Left kidney (tissue), 2 donors: Measurements from ENCODE around the gene ANKRD63. TPM values are rescaled to one million over a fixed set of nuclear protein-coding genes. Genes with fewer than 3 reads are reported as not detected.

Experiments
- DNase-seq: peaks from one replicate; pipeline ENCODE4 v3.0.0-alpha.2; 2013
- polyA plus RNA-seq: library from polyadenylated mRNA; unstranded; fragments of 120-200 nt; gene quantifications from one replicate; pipeline ENCODE4 v1.2.1, GENCODE V29; 2013; ENCODE audit not compliant: insufficient read length

Gene ANKRD63
- polyA plus RNA-seq, 1 donor, result 0.17 TPM

DNA sequence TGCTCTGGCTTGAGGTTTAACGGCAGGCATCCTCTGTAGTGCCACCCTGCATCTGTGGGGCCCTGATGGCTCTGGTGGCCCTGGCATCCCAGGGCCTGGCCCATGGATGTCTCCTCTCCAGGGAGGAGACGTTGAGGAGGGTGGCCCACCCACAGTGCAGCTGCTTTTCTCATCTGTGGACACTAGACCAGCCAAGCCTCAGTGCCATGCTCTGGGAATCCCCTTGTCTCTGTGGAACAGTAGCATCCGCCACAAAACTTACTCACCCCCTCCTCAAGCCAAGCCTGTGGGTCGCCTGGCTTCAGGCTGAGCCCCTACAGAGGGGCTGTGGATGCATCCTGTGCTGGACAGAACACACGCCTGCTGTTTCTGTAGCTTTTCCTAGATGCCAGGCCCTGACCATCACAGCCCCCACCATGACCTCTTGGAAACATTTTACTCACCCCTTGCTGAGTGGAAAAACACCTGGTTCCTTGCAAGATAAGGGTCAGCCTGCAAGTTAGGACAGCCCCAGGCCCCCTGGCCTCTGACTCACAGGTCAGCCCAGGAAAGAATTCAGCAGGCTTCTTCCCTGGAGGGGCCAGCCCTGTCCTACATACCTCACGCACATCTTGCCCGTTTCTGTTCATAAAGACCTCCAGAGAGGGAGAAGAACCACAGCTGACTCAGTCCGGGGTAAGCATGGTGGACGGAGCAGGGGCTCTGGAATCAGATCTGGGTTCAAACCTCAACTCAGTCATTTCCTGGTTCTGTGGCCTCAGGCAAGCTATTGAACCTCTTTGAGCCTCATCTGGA, 25.0 kb downstream of the ANKRD63 start:
- DNase-seq, result no peak

DNA sequence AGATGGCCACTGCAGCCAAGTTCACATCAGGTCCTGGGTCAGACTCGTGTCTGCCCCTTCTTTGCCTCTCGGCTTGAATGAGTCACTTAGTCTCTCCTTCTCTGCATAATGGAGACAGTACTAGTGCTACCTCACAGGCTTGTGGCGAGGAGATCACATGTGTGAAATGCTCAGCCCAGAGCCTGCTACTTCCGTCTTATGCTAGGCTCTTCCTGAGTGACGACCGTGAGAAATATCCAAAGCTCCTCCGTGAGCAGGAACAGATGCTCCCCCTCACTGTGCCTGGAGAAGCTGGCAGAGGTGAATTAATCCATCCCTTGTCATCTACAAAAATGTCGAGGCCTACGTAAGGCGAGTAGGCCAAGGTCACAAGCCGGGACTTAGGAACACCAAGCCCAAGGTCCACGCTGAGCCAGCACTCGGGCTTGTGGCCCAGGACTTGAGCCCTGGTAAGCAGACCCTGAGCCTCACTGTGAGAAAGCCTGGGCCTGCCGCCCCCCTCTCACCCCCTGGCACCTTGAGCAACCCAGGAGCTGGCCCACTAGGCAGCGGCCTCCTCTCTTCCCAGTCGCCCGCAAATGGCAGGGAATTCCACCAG, 26.1 kb downstream of the ANKRD63 start:
- no peak for DNase-seq

DNA sequence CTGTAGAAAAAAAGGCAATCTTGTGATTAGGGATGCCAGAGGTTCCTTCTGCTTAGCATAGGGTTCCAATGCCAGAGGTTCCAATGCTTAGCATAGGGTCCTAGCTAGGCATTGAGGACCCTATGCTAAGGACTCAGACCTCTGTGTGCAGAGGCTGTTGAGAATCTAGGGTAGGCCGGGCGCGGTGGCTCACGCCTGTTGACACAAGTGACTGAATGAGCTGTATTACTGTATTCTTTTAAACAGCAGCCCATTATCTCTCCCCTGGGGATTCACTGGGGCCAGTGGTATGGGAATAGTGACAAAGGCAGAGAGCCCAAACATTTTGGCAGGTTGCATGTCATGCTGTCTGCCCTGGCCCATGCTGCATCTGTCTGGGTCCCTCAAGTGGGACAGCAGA, 27.8 kb downstream of the ANKRD63 start:
- no peak for DNase-seq

DNA sequence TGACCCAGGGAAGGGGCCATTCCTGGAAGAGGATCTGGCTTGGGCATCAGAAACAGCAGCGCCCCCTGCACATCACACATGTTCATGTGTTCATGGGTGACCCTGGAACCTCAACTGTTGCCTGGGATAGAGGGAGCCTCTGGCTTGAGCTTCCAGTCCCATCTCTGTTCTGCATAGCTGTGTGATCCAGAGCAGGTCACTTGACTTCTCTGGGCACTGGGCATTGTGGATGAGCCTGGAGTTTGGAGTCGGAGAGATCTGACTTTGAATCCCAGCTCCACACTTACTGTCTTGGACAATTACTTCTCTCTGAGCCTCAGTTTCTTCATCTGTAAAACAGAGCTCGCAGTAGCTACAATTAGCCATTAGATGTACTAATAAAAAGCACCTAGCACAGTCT, 28.4 kb downstream of the ANKRD63 start:
- DNase-seq, result no peak

DNA sequence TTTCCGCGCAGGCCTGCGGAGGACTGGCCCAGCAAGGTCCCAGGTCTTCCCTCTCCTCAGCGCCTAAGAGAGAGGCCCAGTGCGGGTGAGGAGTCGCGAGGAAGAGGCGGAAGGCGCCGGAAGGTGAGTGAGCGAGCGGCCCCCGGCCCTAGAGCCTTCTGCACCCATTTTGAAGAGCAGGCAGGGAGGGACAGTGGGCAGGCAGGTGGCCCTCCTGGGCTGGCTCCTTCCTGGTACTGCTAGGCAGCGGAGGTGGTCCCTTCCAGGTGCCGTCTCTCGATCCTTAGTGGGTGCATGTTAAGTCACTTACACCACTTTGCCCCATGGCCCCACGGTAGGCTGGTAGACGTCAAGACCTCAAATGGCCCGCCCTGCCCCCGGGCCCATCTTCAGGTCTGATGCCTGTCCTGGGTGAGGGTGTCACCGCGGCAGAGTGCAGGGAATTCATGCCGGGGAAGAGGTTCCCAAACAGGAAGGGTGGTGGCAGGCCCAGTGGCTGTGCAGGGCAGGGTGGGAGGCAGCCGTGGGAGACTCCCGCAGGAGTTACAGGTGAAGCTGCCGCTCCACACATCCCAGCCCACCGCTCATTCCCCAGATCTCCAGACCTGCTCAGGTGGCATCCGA, 29.6 kb downstream of the ANKRD63 start:
- no peak for DNase-seq

- no peak for DNase-seq
Measured at GRCh38 chr15:40252438-40253166, 30.3 kb downstream of the ANKRD63 start.

DNA sequence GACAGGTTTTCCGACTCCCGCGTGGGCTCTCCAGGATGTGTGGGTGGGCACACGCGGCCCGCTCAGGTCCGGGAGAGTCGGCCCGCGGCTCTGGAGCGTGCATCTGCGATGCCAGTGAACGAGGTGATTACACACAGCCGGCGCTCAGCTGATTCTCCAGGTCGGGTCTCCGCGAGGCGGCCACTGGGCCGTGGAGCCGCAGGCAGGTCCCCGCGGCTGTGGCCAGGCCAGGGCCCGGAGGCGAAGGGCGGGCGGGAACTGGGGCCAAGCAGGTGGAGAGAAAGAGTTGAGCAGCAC, 30.8 kb downstream of the ANKRD63 start:
- DNase-seq, result no peak

DNA sequence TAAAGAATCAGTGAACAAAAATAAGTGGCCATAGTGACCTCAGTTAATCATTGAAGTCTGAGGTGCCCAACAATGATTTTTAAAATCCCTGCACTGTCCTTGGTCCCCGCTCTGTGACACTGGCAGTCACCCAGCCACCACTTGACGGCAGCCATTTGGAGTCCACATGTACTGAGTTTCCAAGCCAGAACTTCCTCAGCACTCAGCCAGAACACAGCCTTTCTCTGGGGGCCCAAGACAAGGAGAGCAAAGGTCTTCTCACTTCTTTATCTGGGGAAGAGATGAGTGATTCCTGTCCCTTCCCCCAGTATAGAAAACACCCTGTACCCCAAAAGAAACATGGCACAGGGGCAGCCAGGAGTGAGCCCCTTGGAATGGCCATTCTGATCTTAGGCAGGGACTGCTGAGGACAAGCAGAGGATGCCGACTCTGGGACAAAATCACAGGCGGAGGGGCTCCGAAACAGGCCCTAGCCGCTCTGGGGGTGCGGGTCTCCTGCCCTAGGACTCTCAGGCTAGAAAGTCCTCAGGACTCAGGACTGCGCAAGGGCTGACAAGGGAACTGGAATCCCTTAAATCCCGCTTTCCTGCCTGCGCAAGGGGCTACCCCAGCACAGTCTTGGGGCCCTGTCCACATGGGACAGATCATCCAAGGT, 31.3 kb downstream of the ANKRD63 start:
- DNase-seq, result no peak

GRCh38 chr15:40250771-40251483, 31.9 kb downstream of the ANKRD63 start:
- DNase-seq, result no peak

GRCh38 chr15:40250304-40250656, 32.6 kb downstream of the ANKRD63 start:
- no peak for DNase-seq

DNA sequence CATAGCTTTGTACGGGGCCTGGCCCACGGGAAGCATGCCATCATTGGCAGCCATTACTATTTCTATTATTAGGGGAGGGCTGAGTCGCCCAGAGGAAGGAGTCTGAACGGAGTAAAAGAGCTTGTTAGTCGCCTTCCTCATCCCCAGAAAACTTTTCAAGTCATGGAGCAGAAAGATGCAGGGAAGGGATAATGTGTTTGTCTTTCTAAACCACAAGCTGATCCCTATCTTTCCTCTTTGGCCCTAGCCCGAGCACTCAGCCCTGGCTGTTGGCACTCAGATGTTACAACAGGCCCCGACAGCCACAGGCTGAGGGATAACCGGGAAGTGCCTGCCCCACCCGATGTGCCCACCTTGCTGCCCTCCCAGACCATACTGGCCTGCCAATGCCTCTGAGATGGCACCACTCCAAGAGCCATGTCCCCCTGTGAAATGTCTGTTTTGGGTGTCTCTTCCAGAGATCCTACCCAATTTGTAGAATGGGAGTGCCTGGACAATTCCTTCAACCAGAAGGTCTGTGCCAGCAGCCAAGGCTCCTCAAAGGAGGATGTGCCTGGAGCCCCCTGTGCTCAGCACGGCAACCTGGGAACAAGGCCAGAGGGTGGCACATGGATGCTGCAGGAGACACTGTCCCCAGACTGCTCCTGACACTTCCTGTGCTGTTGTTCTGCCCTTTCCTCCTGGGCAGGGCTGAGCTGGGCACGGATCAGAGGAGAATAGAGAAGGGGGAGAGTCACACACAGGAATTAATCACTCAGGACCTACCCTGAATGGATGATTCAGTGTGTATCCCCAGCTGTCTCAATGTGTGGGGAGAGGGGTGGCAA, 33.2 kb downstream of the ANKRD63 start:
- DNase-seq, result no peak

DNA sequence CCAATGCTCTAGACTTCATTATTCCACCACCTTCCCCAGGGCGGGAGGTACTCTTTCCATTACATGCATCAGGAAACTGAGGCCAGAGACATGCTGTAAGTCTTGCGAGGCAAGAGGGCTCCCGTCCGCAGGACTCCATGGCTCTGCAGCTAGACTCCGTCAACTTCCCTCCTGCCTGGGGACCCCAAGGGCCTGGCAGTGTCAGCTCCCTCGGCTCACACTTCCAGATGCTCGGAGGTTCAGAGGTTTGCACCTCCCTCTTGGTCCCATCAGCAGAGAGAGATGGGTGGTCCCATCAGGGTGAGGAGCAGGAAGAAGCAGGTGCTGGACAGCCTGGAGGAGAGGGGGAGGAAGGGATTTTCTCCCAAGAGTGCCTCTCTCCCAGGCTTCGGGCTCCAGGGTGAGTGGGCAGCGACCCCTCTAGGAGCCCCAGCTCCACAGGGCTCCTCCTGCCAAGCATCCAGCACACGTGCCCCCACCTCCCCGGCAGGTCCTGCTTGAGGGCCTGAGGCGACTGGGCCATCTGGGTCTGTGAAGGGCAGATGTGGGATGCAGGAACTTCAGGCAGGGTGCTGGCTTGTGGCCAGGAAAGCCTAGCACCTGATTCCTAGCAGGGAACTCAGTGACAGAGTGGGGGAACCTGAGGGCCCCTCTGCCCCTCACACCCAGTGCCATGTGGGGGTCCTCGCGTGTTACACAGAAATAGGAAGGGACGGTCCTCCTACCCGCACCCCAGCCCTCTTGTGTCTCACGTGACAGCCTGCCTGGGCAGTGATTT, 34.7 kb downstream of the ANKRD63 start:
- DNase-seq, result no peak

GRCh38 chr15:40247406-40247971, 35.4 kb downstream of the ANKRD63 start:
- DNase-seq, result no peak

GRCh38 chr15:40246496-40247280, 36.2 kb downstream of the ANKRD63 start:
- no peak for DNase-seq

GRCh38 chr15:40245666-40246450, 37.0 kb downstream of the ANKRD63 start:
- no peak for DNase-seq

DNA sequence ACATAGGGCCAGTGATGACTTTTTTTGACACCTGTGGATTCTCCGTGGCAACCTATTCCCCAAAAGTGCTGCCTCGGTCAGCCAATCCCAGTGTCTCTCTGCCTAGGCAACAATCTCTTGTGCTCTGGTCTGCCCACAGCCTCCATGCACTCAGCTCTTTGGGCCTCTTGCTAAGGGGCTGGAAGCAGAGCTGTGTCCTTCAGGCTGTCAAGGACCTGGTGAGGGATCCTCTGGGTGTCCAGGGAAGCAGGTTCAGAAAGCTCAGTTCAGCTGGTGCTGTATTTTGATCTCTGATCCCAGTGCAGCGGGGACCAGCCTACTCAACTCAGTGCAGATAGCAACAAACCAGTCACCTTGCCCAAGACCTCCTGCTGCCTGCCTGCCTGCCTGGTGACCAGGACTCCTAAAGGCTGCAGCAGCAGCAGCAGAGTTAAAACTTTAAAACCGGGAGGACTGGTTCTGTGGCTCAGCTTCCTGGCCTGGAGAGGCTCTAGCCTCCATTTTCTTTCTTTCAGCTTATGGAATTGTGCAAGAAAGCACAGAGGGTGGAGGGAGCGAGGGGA, 37.8 kb downstream of the ANKRD63 start:
- DNase-seq, result no peak

DNA sequence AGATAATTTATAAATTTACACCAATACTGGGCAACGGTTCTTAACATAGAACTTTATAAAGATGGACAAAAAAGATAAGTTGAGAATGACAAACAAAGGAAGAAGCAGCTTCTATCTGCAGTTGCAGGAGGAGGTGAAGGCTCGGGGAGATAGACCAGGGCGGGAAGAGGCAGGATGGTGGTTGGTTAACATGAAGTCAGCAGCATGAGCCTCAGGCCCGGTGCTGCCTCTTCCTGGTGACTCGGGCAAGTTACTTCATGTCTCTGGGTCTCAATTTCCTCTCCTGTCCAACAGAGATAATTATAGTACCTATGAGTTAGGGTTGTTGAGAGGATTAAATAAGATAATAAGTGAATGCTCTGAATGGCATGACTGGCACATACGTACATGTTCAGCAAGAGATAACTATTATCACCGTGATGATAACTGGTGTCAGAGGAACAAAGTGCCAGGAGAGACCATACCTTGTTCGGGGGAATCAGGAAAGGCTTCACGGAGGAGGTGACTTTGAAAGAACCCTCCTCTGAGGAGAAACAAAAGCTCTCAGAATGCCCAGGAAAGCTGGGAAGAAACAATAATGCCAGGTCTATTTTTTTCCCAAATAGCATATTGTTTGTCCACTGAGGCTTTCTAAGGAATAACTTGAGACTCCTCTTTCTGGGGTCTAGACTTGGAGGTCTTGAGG, 39.6 kb downstream of the ANKRD63 start:
- no peak for DNase-seq
